Karpas-422 (cell line): ENCODE results near the gene GIPC2. TPM values are rescaled to one million over a fixed set of nuclear protein-coding genes. Genes with fewer than 3 reads are reported as not detected.
"Not testable (repeated sequence)": the region's sequence is repeated elsewhere in the genome, so short reads cannot be mapped to it uniquely, and the experiment has no call there.

Experiments
- DNase-seq: peaks from one replicate; pipeline ENCODE4 v3.0.0-alpha.2; 2015
- H2AFZ ChIP-seq: fragments of 200-600 bp; sonication (generic); 2 replicates; pipeline ENCODE4 v1.6.1; 2014; ENCODE audit warnings: antibody characterized with exemption, low read length, mixed read lengths
- H3K27ac ChIP-seq: fragments of 200-600 bp; sonication (generic); 2 replicates; pipeline ENCODE4 v1.5.1; 2014; ENCODE audit warnings: mild to moderate bottlenecking, low read length, moderate library complexity
- H3K27me3 ChIP-seq: fragments of 200-600 bp; sonication (generic); 2 replicates; pipeline ENCODE4 v1.6.1; 2014; ENCODE audit warnings: low read length, mixed read lengths
- H3K36me3 ChIP-seq: fragments of 200-600 bp; sonication (generic); 2 replicates; pipeline ENCODE4 v1.6.1; 2014; ENCODE audit warnings: low read length, mixed read lengths; ENCODE audit not compliant: insufficient read depth
- H3K4me1 ChIP-seq: fragments of 200-600 bp; sonication (generic); 2 replicates; pipeline ENCODE4 v1.6.1; 2014; ENCODE audit warnings: mild to moderate bottlenecking, low read length, mixed read lengths
- H3K4me2 ChIP-seq: fragments of 200-600 bp; sonication (generic); 2 replicates; pipeline ENCODE4 v1.6.1; 2014; ENCODE audit warnings: low read length, low read depth, mild to moderate bottlenecking; ENCODE audit not compliant: poor library complexity, severe bottlenecking
- H3K4me3 ChIP-seq: fragments of 200-600 bp; sonication (generic); 2 replicates; pipeline ENCODE4 v1.5.1; 2014; ENCODE audit warnings: mild to moderate bottlenecking, antibody characterized with exemption, low read length, mixed read lengths
- H3K79me2 ChIP-seq: fragments of 200-600 bp; sonication (generic); 2 replicates; pipeline ENCODE4 v1.6.1; 2014; ENCODE audit warnings: mild to moderate bottlenecking, low read length, mixed read lengths
- H3K9ac ChIP-seq: fragments of 200-600 bp; sonication (generic); 2 replicates; pipeline ENCODE4 v1.6.0; 2014; ENCODE audit warnings: low read length
- H3K9me2 ChIP-seq: fragments of 200-600 bp; sonication (generic), shearing (Covaris generic); replicated peaks from 2 replicates; pipeline ENCODE4 v1.6.0; 2014; ENCODE audit warnings: mild to moderate bottlenecking, low read length, moderate library complexity; ENCODE audit not compliant: insufficient read depth
- H3K9me3 ChIP-seq: fragments of 300-700, 200-600 bp; sonication (generic); 2 replicates; pipeline ENCODE4 v1.6.1; 2014; ENCODE audit warnings: low read length, mixed read lengths
- H4K20me1 ChIP-seq: fragments of 200-600 bp; sonication (generic); 2 replicates; pipeline ENCODE4 v1.6.1; 2014; ENCODE audit warnings: mild to moderate bottlenecking, antibody characterized with exemption, low read length, low read depth; ENCODE audit not compliant: insufficient read depth
- total RNA-seq: library from RNA; depleted of rRNA; stranded (reverse); fragments of >200 nt; shearing (Covaris generic); gene quantifications from 2 replicates; pipeline ENCODE4 v1.2.3, GENCODE V29; 2014; ENCODE audit warnings: low replicate concordance

Gene GIPC2
- total RNA-seq, 1 experiment from 2014 or later, result 0.15 TPM

DNA sequence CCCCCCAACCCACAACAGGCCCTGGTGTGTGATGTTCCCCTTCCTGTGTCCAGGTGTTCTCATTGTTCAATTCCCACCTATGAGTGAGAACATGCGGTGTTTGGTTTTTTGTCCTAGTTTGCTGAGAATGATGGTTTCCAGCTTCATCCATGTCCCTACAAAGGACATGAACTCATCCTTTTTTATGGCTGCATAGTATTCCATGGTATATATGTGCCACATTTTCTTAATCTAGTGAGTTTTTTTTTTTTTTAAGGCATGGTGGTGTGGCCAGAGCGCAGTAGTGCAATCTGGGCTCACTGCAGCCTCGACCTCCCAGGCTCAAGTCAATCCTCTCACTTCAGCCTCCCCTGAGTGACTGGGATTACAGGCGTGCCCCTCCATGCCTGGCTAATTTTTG is 24.6 kb upstream of the GIPC2 start:
- not testable (repeated sequence) for H4K20me1 ChIP-seq, H3K9me3 ChIP-seq, H3K9ac ChIP-seq, H3K27me3 ChIP-seq, H2AFZ ChIP-seq, DNase-seq, H3K79me2 ChIP-seq, H3K27ac ChIP-seq, H3K4me1 ChIP-seq, H3K36me3 ChIP-seq, H3K4me3 ChIP-seq, H3K4me2 ChIP-seq, H3K9me2 ChIP-seq

DNA sequence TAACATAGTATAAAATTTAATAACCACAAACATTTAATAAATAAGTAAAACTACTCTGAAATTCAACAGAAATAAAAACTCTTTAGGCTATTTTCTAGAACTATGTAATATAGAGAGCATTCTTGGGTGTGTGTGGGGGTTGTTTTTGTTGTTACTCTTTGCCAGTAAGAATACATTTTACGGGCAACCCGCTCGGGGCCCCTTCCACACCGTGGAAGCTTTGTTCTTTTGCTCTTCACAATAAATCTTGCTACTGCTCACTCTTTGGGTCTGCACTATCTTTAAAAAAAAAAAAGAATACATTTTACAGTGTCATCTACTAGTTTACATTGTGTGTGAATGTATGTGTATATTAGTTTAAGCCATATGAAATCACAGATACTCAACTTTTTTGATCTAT is 16.0 kb upstream of the GIPC2 start:
- no peaks in the 10 kb centered on the region for H3K36me3 ChIP-seq
- H4K20me1 ChIP-seq, result no peaks in the 10 kb centered on the region
- no peaks in the 10 kb centered on the region for H3K9me2 ChIP-seq
- H2AFZ ChIP-seq, result no peak overlapping the region
- no peak overlapping the region for H3K4me2 ChIP-seq
- no peak for DNase-seq
- no peaks in the 10 kb centered on the region for H3K79me2 ChIP-seq
- H3K4me1 ChIP-seq, result peaks cover 6% of the 10 kb centered on the region
- H3K27ac ChIP-seq, result no peak overlapping the region
- no peaks in the 10 kb centered on the region for H3K27me3 ChIP-seq
- H3K9ac ChIP-seq, result no peak overlapping the region
- H3K4me3 ChIP-seq, result no peak overlapping the region
- no peaks in the 10 kb centered on the region for H3K9me3 ChIP-seq

DNA sequence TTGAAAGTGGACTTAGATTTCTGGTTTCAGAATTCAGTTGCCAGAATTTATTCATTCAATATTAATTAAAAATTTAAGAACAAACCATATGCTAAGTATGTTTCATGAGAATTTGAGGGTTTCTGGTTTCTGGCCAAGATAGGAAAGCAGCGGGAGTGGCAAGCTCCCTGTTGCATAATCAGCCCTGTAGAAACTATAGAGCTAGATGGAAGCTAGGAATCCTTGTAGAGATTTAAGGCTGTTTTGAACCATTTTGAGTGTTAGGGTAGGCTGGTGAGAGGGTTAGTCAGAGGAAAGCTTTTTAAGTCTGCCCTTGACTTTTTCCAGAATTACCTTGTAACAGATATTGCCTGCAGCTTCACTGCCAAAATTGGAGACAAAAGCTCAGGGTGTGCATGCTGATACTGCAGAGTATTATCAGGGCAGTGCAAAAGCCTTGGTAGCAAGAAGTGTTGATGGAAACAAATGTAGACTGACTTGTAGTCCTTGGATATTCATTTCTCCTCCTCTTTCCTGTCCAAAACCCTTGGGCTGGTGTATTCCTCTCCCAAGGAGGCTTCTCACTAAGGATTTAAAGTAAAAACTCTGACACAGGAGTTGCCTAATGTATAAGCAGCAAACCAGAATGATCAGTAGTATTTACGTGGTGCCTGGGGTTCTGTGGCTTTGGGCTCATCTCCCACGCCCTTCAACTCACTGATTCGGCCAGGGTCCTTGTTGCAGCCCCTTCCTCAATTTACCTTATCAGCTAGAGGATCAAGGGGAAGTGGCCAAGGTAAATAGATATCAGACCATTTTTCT is 12.6 kb upstream of the GIPC2 start:
- Histone ChIP-seq H3K79me2 (no peaks in the 10 kb centered on the region), H3K9ac (no peak overlapping the region), H2AFZ (no peak overlapping the region), H3K36me3 (no peaks in the 10 kb centered on the region), H4K20me1 (no peaks in the 10 kb centered on the region), H3K9me3 (no peaks in the 10 kb centered on the region), H3K4me1 (no peaks in the 10 kb centered on the region), H3K9me2 (no peaks in the 10 kb centered on the region), H3K4me3 (no peak overlapping the region), H3K4me2 (no peak overlapping the region), H3K27ac (no peak overlapping the region), H3K27me3 (no peaks in the 10 kb centered on the region)
- DNase-seq, result no peak

DNA sequence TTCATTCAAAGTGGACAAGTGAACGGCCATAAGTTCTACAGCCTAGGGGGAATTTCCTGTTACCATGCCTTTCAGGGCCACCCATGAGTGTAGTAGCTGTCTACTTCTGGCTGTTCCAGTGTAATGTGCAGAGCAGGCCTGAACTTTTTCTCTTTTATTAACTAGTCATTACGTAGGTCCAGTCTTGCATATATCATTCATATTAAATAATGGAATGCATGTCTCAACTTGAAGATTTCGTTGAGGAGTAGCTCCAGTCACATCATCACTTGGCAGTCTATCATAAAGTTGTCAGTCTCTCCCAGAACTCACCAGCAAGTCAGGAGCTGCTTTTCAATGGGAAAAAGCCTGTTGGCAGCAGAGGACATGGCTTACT is 12.0 kb upstream of the GIPC2 start:
- H3K27me3 ChIP-seq, result no peaks in the 10 kb centered on the region
- no peak overlapping the region for H3K9ac ChIP-seq
- no peaks in the 10 kb centered on the region for H4K20me1 ChIP-seq
- H3K4me3 ChIP-seq, result no peak overlapping the region
- no peaks in the 10 kb centered on the region for H3K9me3 ChIP-seq
- no peaks in the 10 kb centered on the region for H3K9me2 ChIP-seq
- H3K27ac ChIP-seq, result no peak overlapping the region
- no peaks in the 10 kb centered on the region for H3K36me3 ChIP-seq
- no peak overlapping the region for H3K4me2 ChIP-seq
- no peak overlapping the region for H2AFZ ChIP-seq
- no peaks in the 10 kb centered on the region for H3K79me2 ChIP-seq
- no peak for DNase-seq
- no peaks in the 10 kb centered on the region for H3K4me1 ChIP-seq

DNA sequence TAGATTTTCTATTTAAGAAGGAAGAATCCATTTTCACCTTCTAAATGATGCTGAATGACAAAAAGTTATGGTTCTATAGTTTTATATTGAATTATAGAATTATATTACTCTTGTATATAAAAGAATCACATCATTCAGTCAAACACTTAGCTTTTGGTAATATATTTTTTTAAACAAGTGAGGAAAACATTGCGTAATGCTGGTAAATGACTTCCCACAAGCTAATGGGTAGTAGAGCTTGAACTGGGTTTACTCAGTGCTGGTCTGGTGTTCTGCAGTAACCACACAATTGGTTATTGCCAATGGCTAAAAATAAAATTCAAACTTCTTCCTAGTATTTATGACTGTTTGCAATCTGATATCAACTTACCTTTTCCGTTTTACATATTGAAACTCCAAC is 10.6 kb upstream of the GIPC2 start:
- Histone ChIP-seq H3K9me2 (no peaks in the 10 kb centered on the region), H3K27ac (no peak overlapping the region), H3K9me3 (no peaks in the 10 kb centered on the region), H3K36me3 (no peaks in the 10 kb centered on the region), H3K4me2 (no peak overlapping the region), H3K4me1 (no peaks in the 10 kb centered on the region), H3K9ac (no peak overlapping the region), H3K27me3 (no peaks in the 10 kb centered on the region), H4K20me1 (no peaks in the 10 kb centered on the region), H3K4me3 (no peak overlapping the region), H2AFZ (no peak overlapping the region), H3K79me2 (no peaks in the 10 kb centered on the region)
- no peak for DNase-seq

DNA sequence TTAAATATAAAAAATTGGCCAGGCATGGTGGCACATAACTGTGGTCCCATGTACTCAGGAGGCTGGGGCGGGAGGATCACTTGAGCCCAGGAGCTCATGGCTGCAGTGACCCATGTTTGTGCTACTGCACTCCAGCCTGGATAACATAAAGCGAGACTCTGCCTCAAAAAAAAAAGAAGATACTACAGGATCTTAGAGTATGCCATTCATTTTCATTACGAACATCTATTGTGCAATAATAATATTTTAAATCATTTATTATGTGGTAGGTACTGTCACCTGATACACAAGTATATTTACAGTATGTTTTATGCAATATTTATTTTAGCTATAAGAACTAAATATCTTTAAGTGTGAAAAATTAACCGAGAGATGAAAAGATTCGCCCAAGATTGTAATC is 9.3 kb upstream of the GIPC2 start:
- H3K9me2 ChIP-seq, result no peaks in the 10 kb centered on the region
- H3K27me3 ChIP-seq, result no peaks in the 10 kb centered on the region
- no peaks in the 10 kb centered on the region for H3K4me1 ChIP-seq
- no peak overlapping the region for H3K27ac ChIP-seq
- H3K9me3 ChIP-seq, result no peaks in the 10 kb centered on the region
- no peaks in the 10 kb centered on the region for H4K20me1 ChIP-seq
- H3K79me2 ChIP-seq, result no peaks in the 10 kb centered on the region
- no peak overlapping the region for H3K9ac ChIP-seq
- no peak overlapping the region for H3K4me3 ChIP-seq
- no peak overlapping the region for H3K4me2 ChIP-seq
- H2AFZ ChIP-seq, result no peak overlapping the region
- H3K36me3 ChIP-seq, result no peaks in the 10 kb centered on the region
- DNase-seq, result no peak

DNA sequence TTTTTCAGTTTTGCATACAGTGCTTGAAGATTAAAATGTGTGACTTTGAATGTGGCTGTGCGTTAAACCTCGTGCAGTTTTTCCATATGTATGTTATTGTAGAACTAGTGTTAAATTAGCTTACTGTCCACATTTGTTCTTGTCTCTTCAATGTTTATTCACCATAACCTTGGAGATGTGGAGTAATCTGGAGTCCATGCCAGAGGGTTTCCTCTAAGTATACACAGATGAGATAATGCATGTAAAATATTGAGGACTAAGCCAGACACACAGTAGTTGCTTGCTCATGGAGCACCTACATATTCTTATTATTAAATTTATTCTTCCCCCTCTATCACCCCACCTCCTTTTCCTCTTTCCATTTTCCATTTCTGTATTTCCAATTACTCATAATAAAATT is 7.7 kb upstream of the GIPC2 start:
- H4K20me1 ChIP-seq, result no peaks in the 10 kb centered on the region
- no peak overlapping the region for H3K4me3 ChIP-seq
- H3K4me1 ChIP-seq, result no peaks in the 10 kb centered on the region
- no peak overlapping the region for H3K9ac ChIP-seq
- no peaks in the 10 kb centered on the region for H3K27me3 ChIP-seq
- no peak overlapping the region for H3K4me2 ChIP-seq
- no peak for DNase-seq
- no peaks in the 10 kb centered on the region for H3K36me3 ChIP-seq
- no peaks in the 10 kb centered on the region for H3K79me2 ChIP-seq
- no peak overlapping the region for H2AFZ ChIP-seq
- H3K9me2 ChIP-seq, result no peaks in the 10 kb centered on the region
- no peak overlapping the region for H3K27ac ChIP-seq
- H3K9me3 ChIP-seq, result no peaks in the 10 kb centered on the region

DNA sequence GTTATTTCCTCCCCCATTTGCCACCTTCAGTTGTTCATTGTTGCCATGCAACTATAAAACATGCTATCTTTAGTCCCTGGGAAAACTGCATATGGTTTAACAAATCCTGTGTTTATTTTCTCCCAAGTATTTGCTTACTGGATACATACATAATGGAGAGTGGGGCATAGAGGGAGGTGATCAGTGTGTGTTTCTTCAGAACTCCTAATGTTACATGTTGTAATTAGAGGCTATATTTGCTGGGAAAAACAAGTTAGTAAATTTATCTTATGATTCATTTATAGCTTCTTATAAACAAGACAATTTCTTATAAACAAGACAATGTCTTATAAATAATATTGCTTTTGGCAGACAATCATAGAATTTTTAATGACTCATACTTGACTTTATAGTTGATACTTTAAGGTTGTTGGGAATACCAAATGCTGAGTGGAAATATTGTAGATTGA is 7.3 kb upstream of the GIPC2 start:
- Histone ChIP-seq H3K4me1 (no peaks in the 10 kb centered on the region), H3K9ac (no peak overlapping the region), H3K79me2 (no peaks in the 10 kb centered on the region), H3K9me3 (no peaks in the 10 kb centered on the region), H4K20me1 (no peaks in the 10 kb centered on the region), H3K27ac (no peak overlapping the region), H3K4me3 (no peak overlapping the region), H3K27me3 (no peaks in the 10 kb centered on the region), H3K36me3 (no peaks in the 10 kb centered on the region), H3K4me2 (no peak overlapping the region), H2AFZ (no peak overlapping the region), H3K9me2 (no peaks in the 10 kb centered on the region)
- no peak for DNase-seq
